Neural progenitor cell (in vitro differentiated cells): Measurements from ENCODE around the gene SH2D2A. TPM values are rescaled to one million over a fixed set of nuclear protein-coding genes. Genes with fewer than 3 reads are reported as not detected.
"Not testable (repeated sequence)": the region's sequence is repeated elsewhere in the genome, so short reads cannot be mapped to it uniquely, and the experiment has no call there.

ENCODE experiments used
- DNase-seq: peaks from one replicate; pipeline ENCODE4 v3.0.0-alpha.2; 2016; ENCODE audit warnings: low spot score
- H2AFZ ChIP-seq: fragments of 200-600 bp; sonication (generic); replicated peaks from 2 replicates; pipeline ENCODE4 v1.6.1; 2016; ENCODE audit warnings: antibody characterized with exemption
- H3F3A ChIP-seq: fragments of 200-600 bp; sonication (generic); 2 replicates; pipeline ENCODE4 v1.6.1; 2016; ENCODE audit warnings: antibody characterized with exemption, low read depth
- H3K27ac ChIP-seq: fragments of 200-600 bp; sonication (generic); 2 replicates; pipeline ENCODE4 v1.5.1; 2016; ENCODE audit warnings: mild to moderate bottlenecking
- H3K27me3 ChIP-seq: fragments of 200-600 bp; sonication (generic); 2 replicates; pipeline ENCODE4 v1.6.1; 2016; ENCODE audit warnings: mild to moderate bottlenecking, moderate library complexity
- H3K36me3 ChIP-seq: fragments of 200-600 bp; sonication (generic); 2 replicates; pipeline ENCODE4 v1.5.1; 2016
- H3K4me1 ChIP-seq: fragments of 200-600 bp; sonication (generic); 2 replicates; pipeline ENCODE4 v1.6.1; 2016; ENCODE audit warnings: mixed run types
- H3K4me2 ChIP-seq: fragments of 200-600 bp; sonication (generic); 2 replicates; pipeline ENCODE4 v1.6.1; 2016
- H3K4me3 ChIP-seq: fragments of 200-600 bp; sonication (generic); 2 replicates; pipeline ENCODE4 v1.5.1; 2016
- H3K79me2 ChIP-seq: fragments of 200-600 bp; sonication (generic); 2 replicates; pipeline ENCODE4 v1.6.1; 2016; ENCODE audit warnings: low read depth
- H3K9ac ChIP-seq: fragments of 200-600 bp; sonication (generic); 2 replicates; pipeline ENCODE4 v1.6.1; 2016
- H3K9me3 ChIP-seq: fragments of 200-600 bp; sonication (generic); 2 replicates; pipeline ENCODE4 v1.5.1; 2016; ENCODE audit warnings: low read depth
- H4K20me1 ChIP-seq: fragments of 200-600 bp; sonication (generic); 2 replicates; pipeline ENCODE4 v1.6.1; 2016; ENCODE audit warnings: low read depth
- H3K27ac Mint-ChIP-seq: 3 replicates; pipeline ENCODE4 v1.8.0; 2021; ENCODE audit warnings: mixed read lengths
- H3K27me3 Mint-ChIP-seq: 2 replicates; pipeline ENCODE4 v1.8.0; 2022; ENCODE audit warnings: low read depth, mild to moderate bottlenecking, inconsistent platforms, moderate library complexity, mixed read lengths; ENCODE audit not compliant: insufficient read depth
- H3K36me3 Mint-ChIP-seq: 3 replicates; pipeline ENCODE4 v1.8.0; 2021; ENCODE audit warnings: mixed read lengths
- H3K4me1 Mint-ChIP-seq: 3 replicates; pipeline ENCODE4 v1.8.0; 2021; ENCODE audit warnings: mixed read lengths
- H3K4me3 Mint-ChIP-seq: 3 replicates; pipeline ENCODE4 v1.8.0; 2021; ENCODE audit warnings: mild to moderate bottlenecking, moderate library complexity, mixed read lengths
- H3K9me3 Mint-ChIP-seq: 3 replicates; pipeline ENCODE4 v1.8.0; 2020; ENCODE audit warnings: mixed read lengths
- EZH2 ChIP-seq: fragments of 200-600 bp; sonication (generic); IDR thresholded peaks from 2 replicates; pipeline ENCODE4 v1.6.1; 2017; ENCODE audit warnings: antibody characterized with exemption, mild to moderate bottlenecking, moderate library complexity
- EZH2phosphoT487 ChIP-seq: fragments of 200-600 bp; sonication (generic); IDR thresholded peaks from 2 replicates; pipeline ENCODE4 v1.6.1; 2017; ENCODE audit warnings: antibody characterized with exemption
- total RNA-seq: library from RNA; depleted of rRNA; stranded (reverse); fragments of >200 nt; gene quantifications from 2 replicates; pipeline ENCODE4 v1.2.3, GENCODE V29; 2015; ENCODE audit warnings: low replicate concordance
- TF ChIP-seq, protein P1 (sequence below): fragments of 200-600 bp; sonication (generic); IDR thresholded peaks from 2 replicates; pipeline ENCODE4 v1.5.1; 2017; ENCODE audit warnings: antibody characterized with exemption, mild to moderate bottlenecking

SH2D2A gene
- total RNA-seq, 1 donor from 2014 or later: not detected

DNA sequence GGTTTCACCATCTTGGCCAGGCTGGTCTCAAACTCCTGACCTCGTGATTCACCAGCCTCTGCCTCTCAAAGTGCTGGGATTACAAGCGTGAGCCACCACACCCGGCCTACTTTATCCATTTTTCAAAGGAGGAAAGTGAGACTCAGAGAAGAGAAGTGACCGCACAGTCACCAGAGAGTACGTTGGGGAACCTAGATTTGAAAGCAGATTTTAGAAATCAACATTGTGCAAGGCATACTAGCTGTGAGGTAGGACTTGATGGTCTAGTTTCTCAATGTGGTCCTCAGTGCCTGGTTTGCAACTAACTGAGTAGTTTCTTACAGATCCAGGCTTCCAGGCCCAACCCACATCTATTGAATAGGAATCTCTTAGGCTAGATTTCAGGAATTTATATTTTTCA lies 51.0 kb downstream of the SH2D2A start:
- Histone ChIP-seq H3K27me3 (no peaks in the 10 kb centered on the region), H4K20me1 (peaks cover 27% of the 10 kb centered on the region), H3K79me2 (peaks cover 43% of the 10 kb centered on the region), H3K4me2 (peak overlapping the region; percentile 92), H3K4me1 (peaks cover 26% of the 10 kb centered on the region), H3K9ac (no peak overlapping the region), H3K4me3 (peak overlapping the region; percentile 66), H3K36me3 (no peaks in the 10 kb centered on the region), H3K27ac (no peak overlapping the region), H2AFZ (no peak overlapping the region), H3K9me3 (no peaks in the 10 kb centered on the region), H3F3A (peaks cover 9% of the 10 kb centered on the region)
- no peaks in the 10 kb centered on the region for H3K27me3 Mint-ChIP-seq
- H3K4me3 Mint-ChIP-seq: no peak overlapping the region
- peaks cover 3% of the 10 kb centered on the region for H3K36me3 Mint-ChIP-seq
- no peak for DNase-seq
- TF ChIP-seq, protein P1, sequence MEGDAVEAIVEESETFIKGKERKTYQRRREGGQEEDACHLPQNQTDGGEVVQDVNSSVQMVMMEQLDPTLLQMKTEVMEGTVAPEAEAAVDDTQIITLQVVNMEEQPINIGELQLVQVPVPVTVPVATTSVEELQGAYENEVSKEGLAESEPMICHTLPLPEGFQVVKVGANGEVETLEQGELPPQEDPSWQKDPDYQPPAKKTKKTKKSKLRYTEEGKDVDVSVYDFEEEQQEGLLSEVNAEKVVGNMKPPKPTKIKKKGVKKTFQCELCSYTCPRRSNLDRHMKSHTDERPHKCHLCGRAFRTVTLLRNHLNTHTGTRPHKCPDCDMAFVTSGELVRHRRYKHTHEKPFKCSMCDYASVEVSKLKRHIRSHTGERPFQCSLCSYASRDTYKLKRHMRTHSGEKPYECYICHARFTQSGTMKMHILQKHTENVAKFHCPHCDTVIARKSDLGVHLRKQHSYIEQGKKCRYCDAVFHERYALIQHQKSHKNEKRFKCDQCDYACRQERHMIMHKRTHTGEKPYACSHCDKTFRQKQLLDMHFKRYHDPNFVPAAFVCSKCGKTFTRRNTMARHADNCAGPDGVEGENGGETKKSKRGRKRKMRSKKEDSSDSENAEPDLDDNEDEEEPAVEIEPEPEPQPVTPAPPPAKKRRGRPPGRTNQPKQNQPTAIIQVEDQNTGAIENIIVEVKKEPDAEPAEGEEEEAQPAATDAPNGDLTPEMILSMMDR: no peak
- no peak for TF ChIP-seq EZH2phosphoT487
- H3K9me3 Mint-ChIP-seq: no peaks in the 10 kb centered on the region
- H3K4me1 Mint-ChIP-seq: peaks cover 22% of the 10 kb centered on the region
- H3K27ac Mint-ChIP-seq: no peak overlapping the region

DNA sequence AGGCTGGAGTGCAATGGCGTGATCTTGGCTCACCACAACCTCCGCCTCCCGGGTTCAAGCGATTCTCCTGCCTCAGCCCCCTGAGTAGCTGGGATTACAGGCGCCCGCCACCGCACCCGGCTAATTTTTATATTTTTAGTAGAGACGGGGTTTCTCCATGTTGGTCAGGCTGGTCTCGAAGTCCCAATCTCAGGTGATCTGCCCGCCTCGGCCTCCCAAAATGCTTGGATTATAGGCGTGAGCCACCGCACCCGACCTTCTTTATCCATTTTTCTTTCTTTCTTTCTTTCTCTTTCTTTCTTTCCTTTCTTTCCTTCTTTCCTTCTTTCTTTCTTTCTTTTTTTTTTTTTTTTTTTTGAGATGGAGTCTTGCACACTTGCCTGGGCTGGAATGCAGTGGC lies 51.5 kb downstream of the SH2D2A start:
- not testable (repeated sequence) for H3K36me3 ChIP-seq, H3K9ac ChIP-seq, H3K4me3 ChIP-seq, DNase-seq, H3K27me3 Mint-ChIP-seq, H3K27ac ChIP-seq, H3K9me3 ChIP-seq, H2AFZ ChIP-seq, H3K9me3 Mint-ChIP-seq, H3K4me3 Mint-ChIP-seq, H3K36me3 Mint-ChIP-seq, H3K27ac Mint-ChIP-seq, H3K27me3 ChIP-seq, H3K4me2 ChIP-seq
- H3K4me1 Mint-ChIP-seq: peaks cover 27% of the 10 kb centered on the region
- peaks cover 37% of the 10 kb centered on the region for H3K79me2 ChIP-seq
- peaks cover 30% of the 10 kb centered on the region for H3K4me1 ChIP-seq
- H4K20me1 ChIP-seq: peaks cover 21% of the 10 kb centered on the region
- H3F3A ChIP-seq: peaks cover 13% of the 10 kb centered on the region

DNA sequence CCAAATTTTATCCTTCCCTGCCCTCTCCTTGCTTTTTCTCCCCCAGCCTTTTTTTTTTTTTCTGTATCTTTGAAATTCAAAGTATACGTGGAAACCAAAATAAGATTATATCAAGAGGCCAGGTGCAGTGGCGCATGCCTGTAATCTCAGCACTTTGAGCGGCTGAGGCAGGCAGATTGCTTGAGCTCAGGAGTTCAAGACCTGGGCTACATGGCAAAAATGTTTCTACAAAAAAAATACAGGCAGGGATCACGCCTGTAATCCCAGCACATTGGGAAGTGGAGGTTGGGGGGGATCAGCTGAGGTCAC lies 55.9 kb downstream of the SH2D2A start:
- Mint-ChIP-seq H3K36me3 (no peaks in the 10 kb centered on the region), H3K27ac (no peak overlapping the region), H3K4me3 (no peak overlapping the region), H3K9me3 (no peaks in the 10 kb centered on the region), H3K27me3 (peaks cover 2% of the 10 kb centered on the region), H3K4me1 (peaks cover 20% of the 10 kb centered on the region)
- H3K9ac ChIP-seq: no peak overlapping the region
- H3K27ac ChIP-seq: no peak overlapping the region
- H3F3A ChIP-seq: peaks cover 14% of the 10 kb centered on the region
- DNase-seq: no peak
- no peaks in the 10 kb centered on the region for H3K9me3 ChIP-seq
- H3K4me3 ChIP-seq: no peak overlapping the region
- H3K4me1 ChIP-seq: peaks cover 10% of the 10 kb centered on the region
- no peaks in the 10 kb centered on the region for H3K36me3 ChIP-seq
- no peaks in the 10 kb centered on the region for H4K20me1 ChIP-seq
- no peaks in the 10 kb centered on the region for H3K27me3 ChIP-seq
- TF ChIP-seq EZH2 (no peak), EZH2phosphoT487 (no peak)
- TF ChIP-seq, protein P1: no peak
- peaks cover 13% of the 10 kb centered on the region for H3K79me2 ChIP-seq
- H3K4me2 ChIP-seq: peak overlapping the region; percentile 45
- no peak overlapping the region for H2AFZ ChIP-seq

- peak overlapping the region; percentile 3 for H3K4me3 Mint-ChIP-seq
- Histone ChIP-seq H4K20me1 (no peaks in the 10 kb centered on the region), H3K79me2 (peaks cover 17% of the 10 kb centered on the region), H3K27ac (no peak overlapping the region), H3K9ac (no peak overlapping the region), H3K27me3 (no peaks in the 10 kb centered on the region), H3K9me3 (no peaks in the 10 kb centered on the region), H3K4me1 (peaks cover 10% of the 10 kb centered on the region), H2AFZ (no peak overlapping the region), H3K4me2 (peak overlapping the region; percentile 45), H3K36me3 (no peaks in the 10 kb centered on the region), H3F3A (peaks cover 14% of the 10 kb centered on the region), H3K4me3 (no peak overlapping the region)
- H3K27me3 Mint-ChIP-seq: peaks cover 2% of the 10 kb centered on the region
- H3K27ac Mint-ChIP-seq: no peak overlapping the region
- TF ChIP-seq, protein P1: no peak
- TF ChIP-seq EZH2: no peak
- TF ChIP-seq EZH2phosphoT487: no peak
- no peaks in the 10 kb centered on the region for H3K36me3 Mint-ChIP-seq
- no peaks in the 10 kb centered on the region for H3K9me3 Mint-ChIP-seq
- H3K4me1 Mint-ChIP-seq: peaks cover 20% of the 10 kb centered on the region
- peak; percentile 19 for DNase-seq
These were observed 56.4 kb downstream of the SH2D2A start for GRCh38 chr1:156760092-156760795.

GRCh38 chr1:156757572-156758253 lies 58.9 kb downstream of the SH2D2A start:
- H3K27ac Mint-ChIP-seq, H3K27me3 Mint-ChIP-seq, H2AFZ ChIP-seq, H3K4me2 ChIP-seq, H3K27me3 ChIP-seq, H3K27ac ChIP-seq, H4K20me1 ChIP-seq, H3K9me3 ChIP-seq, DNase-seq, H3K36me3 Mint-ChIP-seq, H3K36me3 ChIP-seq, H3K9me3 Mint-ChIP-seq, H3K4me3 ChIP-seq, H3K9ac ChIP-seq: not testable (repeated sequence)
- H3K4me1 Mint-ChIP-seq: peaks cover 30% of the 10 kb centered on the region
- H3F3A ChIP-seq: peaks cover 20% of the 10 kb centered on the region
- H3K4me3 Mint-ChIP-seq: peak overlapping the region; percentile 10
- peaks cover 33% of the 10 kb centered on the region for H3K79me2 ChIP-seq
- H3K4me1 ChIP-seq: peaks cover 10% of the 10 kb centered on the region
